GM19395 (cell line): ENCODE data around the gene TIAL1.
"Not testable (repeated sequence)": the region's sequence is repeated elsewhere in the genome, so short reads cannot be mapped to it uniquely, and the experiment has no call there.

Experiments
- ATAC-seq: cut with Tn5 transposase; IDR thresholded peaks from one replicate; pipeline ENCODE4 v1.9.1; 2021; ENCODE audit warnings: mild to moderate bottlenecking, moderate library complexity; ENCODE audit not compliant: unreplicated experiment

TIAL1 gene

DNA sequence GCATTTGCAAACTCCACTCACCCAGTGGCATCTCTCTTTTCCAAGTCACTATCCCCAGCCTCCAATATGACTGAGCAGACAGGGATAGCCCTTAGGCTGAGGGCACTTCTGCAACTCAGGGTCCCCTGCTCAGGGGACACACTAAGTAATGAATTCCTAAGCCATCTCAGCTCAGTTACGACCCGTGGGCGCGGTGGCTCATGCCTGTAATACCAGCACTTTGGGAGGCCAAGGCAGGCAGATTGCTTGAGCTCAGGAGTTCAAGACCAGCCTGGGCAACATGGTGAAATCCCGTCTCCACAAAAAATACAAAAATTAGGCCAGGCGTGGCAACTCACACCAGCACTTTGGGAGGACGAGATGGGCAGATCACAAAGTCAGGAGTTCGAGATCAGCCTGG lies 64.5 kb downstream of the TIAL1 start:
- not testable (repeated sequence) for ATAC-seq

DNA sequence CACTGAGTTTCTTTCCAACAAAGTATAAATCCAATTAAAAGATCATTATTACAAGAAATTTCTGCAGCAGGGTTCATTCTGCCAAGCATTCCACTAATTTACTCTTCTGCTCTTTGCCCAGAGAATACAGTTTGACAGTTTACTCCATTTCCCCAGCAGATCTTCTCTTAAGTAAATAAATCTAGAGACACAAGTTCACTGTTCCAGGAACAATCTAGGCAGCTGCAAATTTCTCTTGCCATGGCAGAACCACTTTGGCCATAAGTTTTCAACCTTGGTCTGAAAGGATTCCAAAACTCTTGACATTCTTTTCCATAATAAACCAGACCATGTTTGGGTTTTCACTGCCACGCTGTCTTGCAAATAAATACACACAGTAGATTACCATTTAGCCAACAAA lies 65.7 kb downstream of the TIAL1 start:
- no peak for ATAC-seq

DNA sequence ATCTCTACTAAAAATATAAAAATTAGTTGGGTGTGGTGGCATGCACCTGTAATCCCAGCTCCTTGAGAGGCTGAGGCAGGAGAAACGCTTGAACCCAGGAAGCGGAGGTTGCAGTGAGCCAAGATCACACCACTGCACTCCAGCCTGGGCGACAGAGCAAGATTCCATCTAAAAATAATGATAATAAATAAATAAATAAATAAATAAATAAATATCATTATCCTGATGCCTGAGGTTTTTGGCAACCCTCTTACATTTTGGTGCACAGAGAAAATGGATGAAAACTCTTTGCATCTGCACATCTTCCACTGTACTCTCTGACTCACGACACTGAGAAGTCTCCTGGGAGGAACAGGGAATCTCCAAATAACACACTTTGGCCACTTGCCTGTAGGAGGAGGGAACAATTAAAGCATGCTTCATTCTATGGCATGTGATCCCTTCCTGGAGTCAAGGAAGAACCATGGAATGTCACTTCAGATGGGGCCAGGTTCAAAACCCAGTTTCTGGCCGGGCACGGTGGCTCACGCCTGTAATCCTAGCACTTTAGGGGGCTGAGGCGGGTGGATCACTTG lies 68.0 kb downstream of the TIAL1 start:
- ATAC-seq = not testable (repeated sequence)

DNA sequence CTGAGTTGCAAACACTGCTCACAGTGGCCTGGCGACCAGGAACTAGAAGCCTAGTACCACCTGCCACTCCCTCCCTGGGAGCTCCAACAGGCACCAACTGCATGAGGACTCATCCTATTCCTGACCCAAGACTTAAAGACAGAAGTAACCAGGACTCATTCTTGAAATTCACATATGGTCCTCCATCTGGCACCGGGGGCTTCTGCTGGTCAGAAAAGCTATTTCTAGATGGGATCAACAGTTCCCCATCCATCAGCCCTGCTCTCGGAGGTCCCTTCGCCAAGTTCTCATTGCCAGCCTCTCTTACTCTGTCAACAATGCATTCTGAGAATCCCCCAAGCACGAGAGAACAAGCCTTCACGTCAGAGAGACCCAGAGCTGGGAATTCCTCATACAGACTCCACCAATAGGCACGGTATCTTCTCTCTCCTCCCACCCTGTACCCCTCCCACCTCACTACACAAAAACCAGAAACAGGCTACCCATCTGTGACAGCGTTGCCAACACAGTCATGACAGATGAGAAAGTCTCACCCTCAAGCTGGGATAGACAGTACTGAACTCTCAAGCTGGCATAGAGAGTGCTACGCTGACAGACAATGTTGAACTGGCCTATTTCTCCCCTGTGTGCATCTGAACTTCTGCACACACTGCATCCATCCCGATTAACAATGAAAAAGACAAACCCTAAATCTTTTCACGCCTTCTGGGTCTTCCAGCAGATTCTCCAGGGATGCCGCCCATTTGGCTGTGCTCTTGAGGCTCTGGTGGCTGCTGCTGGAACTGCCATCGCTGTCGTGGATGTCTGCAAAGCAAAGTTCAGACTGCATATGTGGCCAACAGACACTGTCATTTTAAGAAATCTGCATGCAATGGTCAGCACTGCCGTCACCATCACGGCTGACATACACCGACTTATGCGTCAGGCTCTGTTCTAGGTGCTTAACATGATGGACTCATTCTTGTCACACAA lies 69.9 kb downstream of the TIAL1 start:
- no peak for ATAC-seq

DNA sequence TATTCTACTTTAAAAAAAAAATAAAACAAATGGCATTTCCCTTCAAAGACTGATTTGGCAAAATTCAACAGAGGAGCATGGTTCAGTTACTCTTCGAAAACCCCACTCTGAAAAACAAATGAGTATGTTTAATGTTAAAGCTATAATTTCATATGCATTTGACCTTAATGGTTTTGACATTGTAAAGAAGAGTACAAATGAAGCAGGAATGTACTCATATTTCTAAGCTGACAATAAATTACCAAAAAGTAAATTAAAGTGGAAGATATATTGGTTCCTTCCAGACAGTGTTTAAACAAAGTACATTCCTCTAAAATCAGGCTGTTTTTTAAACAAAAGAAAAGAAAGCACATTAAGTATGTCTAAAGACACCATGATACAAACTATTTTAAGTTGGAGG lies 70.6 kb downstream of the TIAL1 start:
- no peak for ATAC-seq

DNA sequence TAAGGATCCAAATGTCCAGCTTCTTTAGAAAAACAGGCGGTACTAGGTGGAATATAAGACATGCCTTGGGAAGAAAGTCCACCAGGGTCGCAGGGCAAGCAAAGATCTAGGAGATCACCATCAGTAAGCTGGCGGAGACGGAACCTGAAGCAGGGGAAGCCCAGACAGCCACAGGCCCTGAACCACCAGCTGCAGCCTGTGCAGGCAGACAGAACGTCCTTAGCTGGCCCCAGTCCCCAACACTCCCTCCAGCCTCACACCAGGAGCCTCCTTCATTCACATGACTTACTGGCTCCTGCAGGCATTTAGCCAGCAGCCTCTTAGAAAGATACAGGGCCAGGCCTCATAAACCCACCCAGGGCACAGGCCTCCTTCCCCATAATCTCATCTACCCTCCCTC lies 71.6 kb downstream of the TIAL1 start:
- no peak for ATAC-seq

DNA sequence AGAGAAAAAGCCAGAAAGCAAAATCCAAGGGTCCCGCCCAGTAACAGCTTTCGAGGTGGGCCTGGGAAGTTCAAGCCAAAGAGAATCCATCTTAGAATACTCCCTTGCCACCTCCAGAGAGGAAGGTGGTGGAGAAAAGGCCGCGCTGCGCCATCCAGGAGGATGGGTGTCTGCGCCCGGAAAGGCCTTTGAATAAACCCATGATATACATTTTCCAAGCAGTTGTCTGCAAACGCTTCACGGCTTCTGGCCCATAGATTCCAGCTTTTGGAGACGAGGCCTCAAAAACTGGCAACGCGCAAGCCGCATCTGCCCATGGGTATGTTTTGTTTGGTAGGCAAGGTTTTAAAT lies 72.1 kb downstream of the TIAL1 start:
- ATAC-seq = no peak

DNA sequence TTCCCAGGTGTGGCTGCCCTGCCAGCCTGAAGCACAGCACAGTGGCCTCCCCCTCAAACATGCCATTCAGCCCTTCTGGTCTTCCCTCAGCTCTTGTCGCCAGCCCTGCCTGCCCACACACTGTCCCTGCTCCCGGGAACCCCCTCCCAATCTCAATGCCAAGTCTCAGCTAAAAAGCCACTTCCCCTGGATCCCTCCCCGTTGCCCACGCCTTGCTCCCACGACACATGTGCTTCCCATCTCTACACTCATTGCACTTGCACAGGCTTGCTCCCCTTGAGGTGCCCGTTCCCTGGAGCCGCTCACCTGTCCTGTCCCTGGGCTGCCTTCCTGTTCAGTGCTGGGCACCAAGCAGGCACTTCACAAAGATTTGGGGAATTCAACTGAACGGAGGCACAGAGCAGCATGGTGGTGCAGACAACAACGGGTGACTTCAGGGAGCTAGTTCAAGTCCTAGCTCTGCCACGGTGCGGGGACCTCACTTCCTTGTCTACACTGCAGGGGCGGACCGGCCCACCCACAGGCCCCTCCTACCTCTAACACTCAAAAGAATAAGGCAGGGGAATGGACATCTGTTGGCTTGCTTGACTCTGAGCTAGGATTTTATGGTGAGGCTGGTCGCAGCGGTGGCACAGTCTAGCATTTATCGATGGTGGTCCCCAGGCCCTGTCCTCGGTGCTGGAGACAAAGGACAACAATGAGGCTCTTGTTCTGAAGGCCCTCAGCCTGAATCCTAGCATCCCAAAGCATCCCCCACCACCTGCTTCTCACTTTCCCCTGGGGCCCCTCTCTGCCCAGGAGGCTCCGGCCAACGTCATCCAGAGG lies 72.7 kb downstream of the TIAL1 start:
- no peak for ATAC-seq
